ENCODE data around the gene CFP. TPM values are rescaled to one million over a fixed set of nuclear protein-coding genes. Genes with fewer than 3 reads are reported as not detected.

CFP gene
- polyA plus RNA-seq, 1 of the 3 experiments (the other 2 are of a cell fraction): 0.03 TPM

GRCh38 chrX:47664737-47665136 is 35.0 kb upstream of the CFP start:
- no peak for DNase-seq
- Histone ChIP-seq H3K27me3 (ENCODE audit: insufficient read depth) (no peaks in the 10 kb centered on the region; the same call in 1 of the 2 replicates), H3K4me3 (ENCODE audit: low read depth in 2 of 2, low read length in 1 of 2) (no peak overlapping the region), H3K27ac (ENCODE audit: low read depth in 2 of 2, low read length in 1 of 2) (no peak overlapping the region), H3K9me3 (no peaks in the 10 kb centered on the region), H3K9me2 (no peaks in the 10 kb centered on the region), H3K79me2 (ENCODE audit: insufficient read depth) (no peaks in the 10 kb centered on the region), H3K4me2 (no peak overlapping the region), H3F3A (replicated peaks; ENCODE audit: insufficient read depth) (peaks cover 9% of the 10 kb centered on the region), H4K20me1 (ENCODE audit: insufficient read depth) (no peaks in the 10 kb centered on the region), H3K36me3 (replicated peaks in 1 of 2; ENCODE audit: control insufficient read depth in 1 of 2, insufficient read depth in 2 of 2, low read length in 1 of 2) (no peaks in the 10 kb centered on the region), H3K4me1 (ENCODE audit: control insufficient read depth in 1 of 2, insufficient read depth in 2 of 2, low read depth in 1 of 2, low read length in 1 of 2) (0 out of 4 replicates have a peak, but pooled peaks cover 0 to 5% of the 10 kb centered on the region in 2 experiments), H3K9ac (no peak overlapping the region), H2AFZ (ENCODE audit: low read depth) (no peak overlapping the region)
- TF ChIP-seq TEAD4 (IDR thresholded peaks at IDR 0.05; ENCODE audit: borderline replicate concordance, insufficient read depth): no peak
- ChIA-PET CTCF (interaction anchor here (1.0 kb wide), 1 partner anchor 14 kb away, joined by 4 read pairs; the partner anchor contains the start of gene ELK1), POLR2A (no interaction called here)
- WGBS (ENCODE audit: low lambda C conversion rate): 50% methylated on average over 5 of the region's 5 CpGs

GRCh38 chrX:47662144-47662657 is 32.5 kb upstream of the CFP start:
- CTCF ChIA-PET: no interaction called here

More at GRCh38 chrX:47662144-47662657, 32.5 kb upstream of the CFP start:
- no peaks in the 10 kb centered on the region for H3K36me3 ChIP-seq (replicated peaks in 1 of 2; ENCODE audit: control insufficient read depth in 1 of 2, insufficient read depth in 2 of 2, low read length in 1 of 2)
- no peak overlapping the region for H3K4me3 ChIP-seq (ENCODE audit: low read depth in 2 of 2, low read length in 1 of 2)
- TF ChIP-seq PBX3 (IDR thresholded peaks at IDR 0.05) (peak; percentile 46; the same call in 1 of the 2 replicates), SIN3A (IDR thresholded peaks at IDR 0.05; ENCODE audit: borderline replicate concordance, low read depth, low read length) (no peak), RXRA (IDR thresholded peaks at IDR 0.05; ENCODE audit: borderline replicate concordance, low read depth) (0 out of 2 replicates have a peak, but pooled peaks have one; percentile 17), FOSL2 (IDR thresholded peaks at IDR 0.05; ENCODE audit: borderline replicate concordance, low read depth) (peak; percentile 75), CTCF (IDR thresholded peaks at IDR 0.05) (no peak), MAX (IDR thresholded peaks at IDR 0.05; ENCODE audit: low read depth) (peak; percentile 74), MXI1 (IDR thresholded peaks at IDR 0.05; ENCODE audit: low read depth, low read length) (no peak), REST (IDR thresholded peaks at IDR 0.05; ENCODE audit: low read depth, low read length) (no peak), JUND (IDR thresholded peaks at IDR 0.05) (peak; percentile 60), POLR2AphosphoS5 (IDR thresholded peaks at IDR 0.05; ENCODE audit: low read depth, low read length) (peak; percentile 39; the same call in 1 of the 2 replicates), TCF12 (IDR thresholded peaks at IDR 0.05) (peak; percentile 35; the same call in 1 of the 2 replicates), EP300 (IDR thresholded peaks at IDR 0.05; ENCODE audit: borderline replicate concordance in 1 of 2, low read depth in 1 of 2, low read length in 1 of 2) (no peak), NFIC (IDR thresholded peaks at IDR 0.05; ENCODE audit: borderline replicate concordance) (peak; percentile 25; the same call in 1 of the 2 replicates)
- 0% methylated on average over 1 of the region's 1 CpG for WGBS (ENCODE audit: low lambda C conversion rate)
- peak overlapping the region; percentile 36; the same call in 1 of the 2 replicates for H3K9ac ChIP-seq
- no peaks in the 10 kb centered on the region; the same call in 1 of the 2 replicates for H3K27me3 ChIP-seq (ENCODE audit: insufficient read depth)
- no peaks in the 10 kb centered on the region for H3K9me2 ChIP-seq
- H3F3A ChIP-seq (replicated peaks; ENCODE audit: insufficient read depth): peaks cover 9% of the 10 kb centered on the region
- peaks cover 7% of the 10 kb centered on the region; the same call in 1 of the 2 replicates for H3K79me2 ChIP-seq (ENCODE audit: insufficient read depth)
- POLR2A ChIA-PET: no interaction called here
- H3K9me3 ChIP-seq: no peaks in the 10 kb centered on the region
- H2AFZ ChIP-seq (ENCODE audit: low read depth): no peak overlapping the region; the same call in 1 of the 2 replicates
- H3K4me1 ChIP-seq (ENCODE audit: control insufficient read depth in 1 of 2, insufficient read depth in 2 of 2, low read depth in 1 of 2, low read length in 1 of 2): 0 out of 4 replicates have a peak, but pooled peaks cover 0 to 5% of the 10 kb centered on the region in 2 experiments
- peak overlapping the region in 1 of 2 experiments; percentile 80; a peak in 2 of 4 replicates for H3K27ac ChIP-seq (ENCODE audit: low read depth in 2 of 2, low read length in 1 of 2)
- no peak overlapping the region for H3K4me2 ChIP-seq
- DNase-seq: no peak
- H4K20me1 ChIP-seq (ENCODE audit: insufficient read depth): no peaks in the 10 kb centered on the region
